IPS-NIHi11 (cell line): ENCODE data around the gene NID1.
"Not testable (repeated sequence)": the region's sequence is repeated elsewhere in the genome, so short reads cannot be mapped to it uniquely, and the experiment has no call there.

Experiments
- DNase-seq: peaks from one replicate; pipeline ENCODE4 v3.0.0; 2012; ENCODE audit warnings: mixed read lengths, low spot score

Gene NID1

GRCh38 chr1:235996048-235996785 lies 68.7 kb downstream of the NID1 start:
- no peak for DNase-seq

- DNase-seq = no peak
Measured at GRCh38 chr1:235995511-235995910, 69.4 kb downstream of the NID1 start.

GRCh38 chr1:235993652-235994051 lies 71.2 kb downstream of the NID1 start:
- DNase-seq = no peak

- no peak for DNase-seq
Measured at GRCh38 chr1:235992868-235993267, 72.0 kb downstream of the NID1 start.

GRCh38 chr1:235992346-235992745 lies 72.5 kb downstream of the NID1 start:
- no peak for DNase-seq

- DNase-seq = no peak
Measured at GRCh38 chr1:235990330-235990795, 74.5 kb downstream of the NID1 start.

- DNase-seq = no peak
Measured at GRCh38 chr1:235989105-235989504, 75.8 kb downstream of the NID1 start.

- no peak for DNase-seq
Measured at GRCh38 chr1:235986869-235987268, 78.0 kb downstream of the NID1 start.

- DNase-seq = no peak
Measured at GRCh38 chr1:235984041-235984825, 80.7 kb downstream of the NID1 start.

GRCh38 chr1:235980976-235981375 lies 83.9 kb downstream of the NID1 start:
- DNase-seq = no peak

GRCh38 chr1:235979716-235980333 lies 85.1 kb downstream of the NID1 start:
- DNase-seq = no peak

- no peak for DNase-seq
Measured at GRCh38 chr1:235979176-235979575, 85.7 kb downstream of the NID1 start.

GRCh38 chr1:235976490-235976889 lies 88.4 kb downstream of the NID1 start:
- no peak for DNase-seq

- DNase-seq = no peak
Measured at GRCh38 chr1:235974616-235975015, 90.3 kb downstream of the NID1 start.

- not testable (repeated sequence) for DNase-seq
Measured at GRCh38 chr1:235972691-235973090, 92.2 kb downstream of the NID1 start.

- DNase-seq = no peak
Measured at GRCh38 chr1:235972311-235972689, 92.6 kb downstream of the NID1 start.

- peak; percentile 87 for DNase-seq
Measured at GRCh38 chr1:235971571-235972310, 93.1 kb downstream of the NID1 start.

GRCh38 chr1:235971020-235971419 lies 93.9 kb downstream of the NID1 start:
- DNase-seq = no peak

GRCh38 chr1:235968831-235969230 lies 96.1 kb downstream of the NID1 start:
- no peak for DNase-seq

- DNase-seq = not testable (repeated sequence)
Measured at GRCh38 chr1:235966134-235966533, 98.8 kb downstream of the NID1 start.

GRCh38 chr1:235960809-235961208 lies 104.1 kb downstream of the NID1 start:
- DNase-seq = no peak

- DNase-seq = no peak
Measured at GRCh38 chr1:235958021-235958420, 106.9 kb downstream of the NID1 start.
